DND-41 (cell line): ENCODE results near the gene NUP50.

Experiments
- EZH2 ChIP-seq: IDR thresholded peaks from 3 replicates; pipeline ENCODE4 v1.6.1; 2012; ENCODE audit warnings: borderline replicate concordance, low read depth, mild to moderate bottlenecking, moderate library complexity, low read length, inconsistent platforms; ENCODE audit not compliant: severe bottlenecking
- TF ChIP-seq, protein P1 (sequence below): IDR thresholded peaks from 2 replicates; pipeline ENCODE4 v1.5.1; 2012; ENCODE audit warnings: borderline replicate concordance, low read length, moderate library complexity, mild to moderate bottlenecking; ENCODE audit not compliant: poor library complexity, severe bottlenecking; ENCODE audit errors: extremely low read depth

DNA sequence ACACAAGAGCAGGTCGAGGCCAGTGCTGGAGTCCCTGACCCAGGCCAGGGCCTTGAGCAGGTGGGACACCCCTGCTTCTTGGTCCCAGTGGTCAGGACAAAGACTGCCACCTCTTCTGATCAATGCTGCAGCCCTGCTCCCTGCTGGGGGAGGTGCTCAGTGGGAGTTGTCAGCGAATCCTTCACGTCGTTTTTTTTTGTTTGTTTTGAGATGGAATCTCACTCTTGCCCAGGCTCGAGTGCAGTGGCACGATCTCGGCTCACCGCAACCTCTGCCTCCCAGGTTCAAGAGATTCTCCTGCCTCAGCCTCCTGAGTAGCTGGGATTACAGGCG is 34.7 kb downstream of the NUP50 start:
- TF ChIP-seq, protein P1, sequence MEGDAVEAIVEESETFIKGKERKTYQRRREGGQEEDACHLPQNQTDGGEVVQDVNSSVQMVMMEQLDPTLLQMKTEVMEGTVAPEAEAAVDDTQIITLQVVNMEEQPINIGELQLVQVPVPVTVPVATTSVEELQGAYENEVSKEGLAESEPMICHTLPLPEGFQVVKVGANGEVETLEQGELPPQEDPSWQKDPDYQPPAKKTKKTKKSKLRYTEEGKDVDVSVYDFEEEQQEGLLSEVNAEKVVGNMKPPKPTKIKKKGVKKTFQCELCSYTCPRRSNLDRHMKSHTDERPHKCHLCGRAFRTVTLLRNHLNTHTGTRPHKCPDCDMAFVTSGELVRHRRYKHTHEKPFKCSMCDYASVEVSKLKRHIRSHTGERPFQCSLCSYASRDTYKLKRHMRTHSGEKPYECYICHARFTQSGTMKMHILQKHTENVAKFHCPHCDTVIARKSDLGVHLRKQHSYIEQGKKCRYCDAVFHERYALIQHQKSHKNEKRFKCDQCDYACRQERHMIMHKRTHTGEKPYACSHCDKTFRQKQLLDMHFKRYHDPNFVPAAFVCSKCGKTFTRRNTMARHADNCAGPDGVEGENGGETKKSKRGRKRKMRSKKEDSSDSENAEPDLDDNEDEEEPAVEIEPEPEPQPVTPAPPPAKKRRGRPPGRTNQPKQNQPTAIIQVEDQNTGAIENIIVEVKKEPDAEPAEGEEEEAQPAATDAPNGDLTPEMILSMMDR, result no peak
- TF ChIP-seq EZH2, result no peak
